ENCODE results near the gene GJA4. TPM values are rescaled to one million over a fixed set of nuclear protein-coding genes. Genes with fewer than 3 reads are reported as not detected.

The GJA4 gene
- total RNA-seq, 2 donors from 2014 or later: 9.0 TPM

GRCh38 chr1:34757386-34757785 is 35.4 kb upstream of the GJA4 start:
- no peaks in the 10 kb centered on the region for H3K36me3 ChIP-seq (ENCODE audit: control insufficient read depth, insufficient read depth, low read length)
- no peak overlapping the region for H3K27ac Mint-ChIP-seq
- H3K27me3 Mint-ChIP-seq (ENCODE audit: insufficient read depth): no peaks in the 10 kb centered on the region
- no peaks in the 10 kb centered on the region for H3K9me3 Mint-ChIP-seq
- H3K4me1 ChIP-seq (ENCODE audit: control insufficient read depth, insufficient read depth, low read length): peaks cover 5% of the 10 kb centered on the region
- no peak overlapping the region for H3K27ac ChIP-seq (ENCODE audit: low read depth, low read length)
- WGBS, 2 experiments (ENCODE audit: insufficient coverage in 1 of 2, insufficient read length in 1 of 2): 94 to 98% methylated on average over 15 to 21 of the region's 21 CpGs
- H3K4me3 Mint-ChIP-seq: no peak overlapping the region
- TF ChIP-seq CTCF (conservative IDR thresholded peaks at IDR 0.05): no peak
- no peak overlapping the region for H3K4me3 ChIP-seq (ENCODE audit: low read length)
- no peaks in the 10 kb centered on the region for H3K27me3 ChIP-seq (ENCODE audit: control insufficient read depth, insufficient read depth, low read length, poor library complexity, severe bottlenecking)
- no peak for DNase-seq
- peaks cover 8% of the 10 kb centered on the region for H3K9me3 ChIP-seq (ENCODE audit: control insufficient read depth, low read length)
- H3K4me1 Mint-ChIP-seq: peaks cover 15% of the 10 kb centered on the region
- H3K9ac ChIP-seq (ENCODE audit: extremely low read depth, low read length, poor library complexity, severe bottlenecking): no peak overlapping the region
- H3K36me3 Mint-ChIP-seq (ENCODE audit: low read depth): no peaks in the 10 kb centered on the region

- Mint-ChIP-seq H3K4me3 (no peak overlapping the region), H3K27ac (no peak overlapping the region)
- 85 to 94% methylated on average over 3 to 4 of the region's 4 CpGs for WGBS, 2 experiments (ENCODE audit: insufficient coverage in 1 of 2, insufficient read length in 1 of 2)
Observed at GRCh38 chr1:34758751-34759150, 34.0 kb upstream of the GJA4 start.

GRCh38 chr1:34759503-34760357 is 33.1 kb upstream of the GJA4 start, which contains the start of gene GJB4:
Gene GJB4, plus strand, starts transcription at chr1:34759740. Its CDS starts 1,515 bp downstream, at chr1:34761255.
- H3K36me3 Mint-ChIP-seq (ENCODE audit: low read depth): no peaks in the 10 kb centered on the region
- no peak within 1 kb of the TSS for H3K27ac ChIP-seq (ENCODE audit: low read depth, low read length)
- H3K9ac ChIP-seq (ENCODE audit: extremely low read depth, low read length, poor library complexity, severe bottlenecking): no peak within 1 kb of the TSS
- WGBS, 2 experiments (ENCODE audit: insufficient coverage in 1 of 2, insufficient read length in 1 of 2): 73 to 79% methylated on average over 3 to 10 of the region's 10 CpGs
- H3K27me3 Mint-ChIP-seq (ENCODE audit: insufficient read depth): no peaks in the 10 kb centered on the region
- peaks cover 5% of the 10 kb centered on the region for H3K4me1 ChIP-seq (ENCODE audit: control insufficient read depth, insufficient read depth, low read length)
- peak; percentile 84 for DNase-seq
- TF ChIP-seq CTCF (conservative IDR thresholded peaks at IDR 0.05): peak; percentile 67
- no peaks in the 10 kb centered on the region for H3K36me3 ChIP-seq (ENCODE audit: control insufficient read depth, insufficient read depth, low read length)
- H3K4me3 Mint-ChIP-seq: no peak within 1 kb of the TSS
- H3K9me3 ChIP-seq (ENCODE audit: control insufficient read depth, low read length): no peaks in the 10 kb centered on the region
- H3K27ac Mint-ChIP-seq: no peak within 1 kb of the TSS
- no peak within 1 kb of the TSS for H3K4me3 ChIP-seq (ENCODE audit: low read length)
- H3K27me3 ChIP-seq (ENCODE audit: control insufficient read depth, insufficient read depth, low read length, poor library complexity, severe bottlenecking): no peaks in the 10 kb centered on the region
- peaks cover 27% of the 10 kb centered on the region for H3K4me1 Mint-ChIP-seq
- peaks cover 2% of the 10 kb centered on the region for H3K9me3 Mint-ChIP-seq

More at GRCh38 chr1:34758751-34759150, 34.0 kb upstream of the GJA4 start:
- no peak overlapping the region for H3K4me3 ChIP-seq (ENCODE audit: low read length)
- no peaks in the 10 kb centered on the region for H3K27me3 Mint-ChIP-seq (ENCODE audit: insufficient read depth)
- H3K27ac ChIP-seq (ENCODE audit: low read depth, low read length): no peak overlapping the region
- DNase-seq: no peak
- peaks cover under 1% of the 10 kb centered on the region for H3K9me3 Mint-ChIP-seq
- H3K4me1 ChIP-seq (ENCODE audit: control insufficient read depth, insufficient read depth, low read length): peaks cover 5% of the 10 kb centered on the region
- no peaks in the 10 kb centered on the region for H3K9me3 ChIP-seq (ENCODE audit: control insufficient read depth, low read length)
- no peaks in the 10 kb centered on the region for H3K36me3 ChIP-seq (ENCODE audit: control insufficient read depth, insufficient read depth, low read length)
- H3K9ac ChIP-seq (ENCODE audit: extremely low read depth, low read length, poor library complexity, severe bottlenecking): no peak overlapping the region
- H3K4me1 Mint-ChIP-seq: peaks cover 26% of the 10 kb centered on the region
- H3K36me3 Mint-ChIP-seq (ENCODE audit: low read depth): no peaks in the 10 kb centered on the region
- no peaks in the 10 kb centered on the region for H3K27me3 ChIP-seq (ENCODE audit: control insufficient read depth, insufficient read depth, low read length, poor library complexity, severe bottlenecking)
- TF ChIP-seq CTCF (conservative IDR thresholded peaks at IDR 0.05): no peak
